GM06990 (cell line): ENCODE measurements around the gene XRCC4.

ENCODE experiments used
- DNase-seq: peaks from one replicate; pipeline ENCODE4 v3.0.0-alpha.2; 2011; ENCODE audit not compliant: insufficient read length; ENCODE audit errors: extremely low read depth
- H3K27me3 ChIP-seq: replicated peaks from 2 replicates; pipeline ENCODE4 v1.6.0; 2011; ENCODE audit warnings: low read length; ENCODE audit not compliant: control insufficient read depth, insufficient read depth
- H3K36me3 ChIP-seq: 2 replicates; pipeline ENCODE4 v1.5.1; 2011; ENCODE audit warnings: low read length; ENCODE audit not compliant: control insufficient read depth, insufficient read depth
- H3K4me3 ChIP-seq: replicated peaks from 2 replicates; pipeline ENCODE4 v1.5.1; 2011; ENCODE audit warnings: low read depth, mild to moderate bottlenecking, control low read depth, low read length
- TF ChIP-seq, protein P1 (sequence below): IDR thresholded peaks from 2 replicates; pipeline ENCODE4 v1.5.1; 2011; ENCODE audit warnings: low read length, control low read depth, mild to moderate bottlenecking, inconsistent platforms; ENCODE audit not compliant: insufficient read depth, poor library complexity, severe bottlenecking

XRCC4 gene

DNA sequence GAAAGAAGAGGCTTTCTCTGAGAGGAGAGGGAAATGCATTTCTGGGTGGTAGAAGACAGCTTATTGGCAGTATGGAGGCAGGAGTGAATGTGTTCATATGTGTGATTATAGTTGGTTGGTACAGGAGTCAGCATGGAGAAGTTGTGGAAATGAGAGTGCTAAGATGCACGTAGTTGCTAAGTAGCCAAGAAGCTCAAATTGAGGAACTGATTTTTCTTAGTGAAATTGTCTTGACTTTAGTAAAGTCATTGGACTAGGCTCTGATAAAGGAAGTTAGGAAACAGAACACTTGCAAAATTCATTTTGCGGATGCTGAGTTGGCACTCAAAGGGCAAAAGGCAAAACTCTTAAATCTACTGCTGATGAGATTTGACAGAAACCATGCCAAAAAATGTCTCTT is 235.3 kb downstream of the XRCC4 start:
- no peak overlapping the region for H3K4me3 ChIP-seq
- H3K27me3 ChIP-seq, result no peaks in the 10 kb centered on the region
- H3K36me3 ChIP-seq, result no peaks in the 10 kb centered on the region
- TF ChIP-seq, protein P1, sequence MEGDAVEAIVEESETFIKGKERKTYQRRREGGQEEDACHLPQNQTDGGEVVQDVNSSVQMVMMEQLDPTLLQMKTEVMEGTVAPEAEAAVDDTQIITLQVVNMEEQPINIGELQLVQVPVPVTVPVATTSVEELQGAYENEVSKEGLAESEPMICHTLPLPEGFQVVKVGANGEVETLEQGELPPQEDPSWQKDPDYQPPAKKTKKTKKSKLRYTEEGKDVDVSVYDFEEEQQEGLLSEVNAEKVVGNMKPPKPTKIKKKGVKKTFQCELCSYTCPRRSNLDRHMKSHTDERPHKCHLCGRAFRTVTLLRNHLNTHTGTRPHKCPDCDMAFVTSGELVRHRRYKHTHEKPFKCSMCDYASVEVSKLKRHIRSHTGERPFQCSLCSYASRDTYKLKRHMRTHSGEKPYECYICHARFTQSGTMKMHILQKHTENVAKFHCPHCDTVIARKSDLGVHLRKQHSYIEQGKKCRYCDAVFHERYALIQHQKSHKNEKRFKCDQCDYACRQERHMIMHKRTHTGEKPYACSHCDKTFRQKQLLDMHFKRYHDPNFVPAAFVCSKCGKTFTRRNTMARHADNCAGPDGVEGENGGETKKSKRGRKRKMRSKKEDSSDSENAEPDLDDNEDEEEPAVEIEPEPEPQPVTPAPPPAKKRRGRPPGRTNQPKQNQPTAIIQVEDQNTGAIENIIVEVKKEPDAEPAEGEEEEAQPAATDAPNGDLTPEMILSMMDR, result no peak
- no peak for DNase-seq

DNA sequence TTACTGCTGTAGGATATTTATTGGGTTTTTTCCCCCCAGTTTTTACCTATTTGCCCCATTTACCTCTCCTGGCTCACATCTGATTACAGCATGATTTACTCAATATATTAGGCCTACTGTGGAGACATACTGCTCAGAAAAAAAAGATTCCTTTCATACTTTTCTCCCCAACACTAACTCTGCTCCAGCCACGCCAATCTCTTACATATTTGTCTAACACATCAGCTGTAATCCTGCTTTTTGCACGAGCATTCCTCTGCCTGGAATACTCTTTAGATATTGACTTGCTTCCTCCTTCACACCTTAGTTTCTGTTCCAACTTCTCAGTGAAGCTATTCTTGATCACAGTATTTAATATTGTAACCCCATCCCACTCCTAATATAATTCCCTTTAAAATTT is 236.1 kb downstream of the XRCC4 start:
- TF ChIP-seq, protein P1, result no peak
- Histone ChIP-seq H3K4me3 (no peak overlapping the region), H3K36me3 (no peaks in the 10 kb centered on the region), H3K27me3 (no peaks in the 10 kb centered on the region)
- no peak for DNase-seq

DNA sequence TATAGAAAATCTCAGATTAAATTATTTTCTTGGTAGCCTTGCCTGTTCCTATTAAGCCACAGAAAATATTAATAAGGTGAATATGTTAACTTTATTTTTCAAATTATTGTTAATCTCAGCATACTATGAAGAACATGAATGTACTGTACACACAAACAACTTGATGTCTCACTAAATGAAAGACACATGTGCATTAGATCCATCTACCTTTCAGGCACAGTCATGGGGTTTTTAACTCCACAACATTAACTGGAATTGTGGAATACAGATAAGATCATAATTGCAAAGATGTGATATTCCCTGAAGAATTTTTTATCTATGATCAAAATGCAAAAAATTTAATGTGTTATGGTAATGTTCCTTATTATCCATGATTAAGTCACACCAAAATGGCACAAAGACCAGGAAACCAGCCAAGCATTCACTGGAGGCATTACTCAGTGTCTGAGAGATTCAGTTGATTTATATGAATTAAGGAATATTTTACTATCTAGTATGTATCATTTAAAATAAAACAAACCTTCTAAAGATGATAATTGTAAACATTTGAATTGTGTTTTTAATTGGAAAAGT is 244.2 kb downstream of the XRCC4 start:
- Histone ChIP-seq H3K27me3 (no peaks in the 10 kb centered on the region), H3K4me3 (no peak overlapping the region), H3K36me3 (no peaks in the 10 kb centered on the region)
- TF ChIP-seq, protein P1, result no peak
- no peak for DNase-seq

DNA sequence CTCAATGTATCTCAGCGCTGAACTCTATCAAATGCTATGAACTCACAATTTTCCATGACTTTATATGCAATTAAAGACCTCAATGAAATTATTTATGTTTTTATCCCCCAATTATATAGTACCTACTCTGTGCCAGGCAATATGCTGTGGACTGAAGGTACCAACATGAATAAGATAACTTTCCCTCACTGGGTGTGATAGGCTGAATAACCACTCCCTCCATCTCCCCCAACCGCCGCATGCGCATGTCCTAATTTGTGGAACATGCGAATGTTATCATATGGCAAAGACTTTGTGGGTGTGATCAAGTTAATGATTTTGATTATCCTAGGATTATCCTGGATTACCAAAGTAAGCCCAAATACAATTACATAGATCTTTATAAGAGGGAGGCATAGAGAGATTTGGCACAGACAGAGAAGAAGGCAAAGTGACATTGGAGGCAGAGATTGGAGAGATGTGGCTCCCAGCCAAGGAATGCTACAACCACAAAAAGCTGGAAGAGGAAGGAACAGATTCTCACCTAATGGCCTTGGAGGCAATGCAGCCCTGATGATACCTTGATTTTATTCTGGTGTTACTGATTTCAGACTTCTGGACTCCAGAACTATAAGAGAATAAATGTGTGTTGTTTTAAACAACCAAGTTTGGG is 245.1 kb downstream of the XRCC4 start:
- Histone ChIP-seq H3K36me3 (no peaks in the 10 kb centered on the region), H3K27me3 (no peaks in the 10 kb centered on the region), H3K4me3 (no peak overlapping the region)
- TF ChIP-seq, protein P1, result no peak
- DNase-seq, result no peak

DNA sequence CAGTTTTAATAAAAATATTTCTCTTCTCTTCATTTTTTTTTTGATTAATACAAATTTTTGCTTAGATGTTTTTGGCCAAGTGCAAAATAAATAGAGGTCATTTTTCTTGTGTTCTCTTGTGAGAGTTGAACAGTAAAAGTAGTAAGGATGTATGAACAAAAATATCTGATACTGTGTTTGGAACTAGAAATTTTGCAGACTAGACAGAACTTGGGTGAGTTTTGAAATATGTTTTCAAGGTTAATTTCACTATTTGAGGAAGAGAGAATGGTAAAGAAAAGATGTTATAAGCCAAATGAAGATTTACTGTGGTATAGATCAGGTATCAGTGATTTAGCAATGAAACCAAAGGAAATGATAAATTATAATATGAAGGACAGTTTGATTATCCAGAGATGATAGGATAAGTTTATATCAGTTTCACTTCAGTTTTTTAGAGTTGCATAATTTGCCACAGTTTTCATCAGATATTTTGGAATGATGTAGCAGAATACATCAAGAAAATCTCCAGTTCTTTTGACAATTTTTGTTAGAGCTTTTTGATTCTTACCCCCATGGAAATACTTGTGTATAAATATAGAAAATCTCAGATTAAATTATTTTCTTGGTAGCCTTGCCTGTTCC is 246.3 kb downstream of the XRCC4 start:
- H3K36me3 ChIP-seq, result no peaks in the 10 kb centered on the region
- H3K27me3 ChIP-seq, result no peaks in the 10 kb centered on the region
- DNase-seq, result no peak
- TF ChIP-seq, protein P1, result no peak
- H3K4me3 ChIP-seq, result no peak overlapping the region
